ENCODE results near the gene CASTOR1.
A peak's percentile ranks its signal among the peaks of the same experiment; 100 is the strongest.

Gene CASTOR1

GRCh38 chr22:30284172-30284571, 5.1 kb downstream of the CASTOR1 start:
- no peak for DNase-seq

GRCh38 chr22:30283342-30283741, 6.0 kb downstream of the CASTOR1 start:
- DNase-seq, result no peak

- no peak for DNase-seq
Measured at GRCh38 chr22:30282616-30283046, 6.7 kb downstream of the CASTOR1 start.

- DNase-seq, result no peak
Measured at GRCh38 chr22:30280505-30280904, 8.8 kb downstream of the CASTOR1 start.

GRCh38 chr22:30279932-30280331, 9.4 kb downstream of the CASTOR1 start:
- no peak for DNase-seq

- no peak for DNase-seq
Measured at GRCh38 chr22:30279046-30279788, 10.1 kb downstream of the CASTOR1 start.

GRCh38 chr22:30277547-30278344, 11.6 kb downstream of the CASTOR1 start:
- peak; percentile 55 for DNase-seq

- no peak for DNase-seq
Measured at GRCh38 chr22:30276039-30276438, 13.3 kb downstream of the CASTOR1 start.

- no peak for DNase-seq
Measured at GRCh38 chr22:30275625-30276024, 13.7 kb downstream of the CASTOR1 start.

GRCh38 chr22:30274437-30274812, 14.9 kb downstream of the CASTOR1 start:
- no peak for DNase-seq

GRCh38 chr22:30273711-30274436, 15.4 kb downstream of the CASTOR1 start:
- no peak for DNase-seq

- DNase-seq, result no peak
Measured at GRCh38 chr22:30272781-30273601, 16.3 kb downstream of the CASTOR1 start.

GRCh38 chr22:30270832-30271231, 18.5 kb downstream of the CASTOR1 start:
- DNase-seq, result peak; percentile 35

GRCh38 chr22:30268331-30268730, 21.0 kb downstream of the CASTOR1 start:
- no peak for DNase-seq

- DNase-seq, result no peak
Measured at GRCh38 chr22:30267382-30268302, 21.7 kb downstream of the CASTOR1 start.

GRCh38 chr22:30266445-30267381, 22.6 kb downstream of the CASTOR1 start, which contains the start of gene OSM:
Gene OSM, minus strand, starts transcription at chr22:30266851. Its CDS starts 52 bp downstream, at chr22:30266799.
- DNase-seq, result no peak

- no peak for DNase-seq
Measured at GRCh38 chr22:30265823-30266444, 23.4 kb downstream of the CASTOR1 start.

- DNase-seq, result no peak
Measured at GRCh38 chr22:30265131-30265720, 24.1 kb downstream of the CASTOR1 start.

- DNase-seq, result no peak
Measured at GRCh38 chr22:30263883-30264282, 25.4 kb downstream of the CASTOR1 start.

Measured in T1000 (cell line).